Measurements from ENCODE around the gene VANGL2. TPM values are rescaled to one million over a fixed set of nuclear protein-coding genes. Genes with fewer than 3 reads are reported as not detected.

VANGL2 gene
- total and polyA plus RNA-seq, 2 of the 8 experiments (the other 6 are each of a cell fraction or from before 2014, with no cell fraction given): 62.5 to 118 TPM

GRCh38 chr1:160407839-160408801, 7.8 kb downstream of the VANGL2 start:
- Histone ChIP-seq H3K14ac (ENCODE audit: insufficient read length) (no peak overlapping the region), H3K36me3 (ENCODE audit: control insufficient read depth in 2 of 4, insufficient read depth in 4 of 4, low read length in 3 of 4) (0 out of 8 replicates have a peak, but pooled peaks cover 0 to 2% (median 0%) of the 10 kb centered on the region in 4 experiments), H3K4ac (replicated peaks; ENCODE audit: insufficient read length, low read depth, low read length) (no peak overlapping the region), H4K91ac (replicated peaks; ENCODE audit: insufficient read length, low read length) (peak overlapping the region; percentile 16), H4K5ac (ENCODE audit: insufficient read length, low read depth, low read length) (no peak overlapping the region), H2BK20ac (ENCODE audit: low read length) (no peak overlapping the region), H2BK15ac (ENCODE audit: low read length) (no peak overlapping the region; the same call in 1 of the 2 replicates), H3K4me3 (ENCODE audit: extremely low read depth in 1 of 4, insufficient read depth in 2 of 4, low read depth in 3 of 4, low read length in 4 of 4) (no peak overlapping the region), H3K4me1 (replicated peaks in 1 of 4; ENCODE audit: control insufficient read depth in 3 of 4, insufficient read depth in 4 of 4, low read length in 3 of 4) (peaks cover 16 to 37% (median 28%) of the 10 kb centered on the region in 4 experiments), H2BK12ac (ENCODE audit: low read depth, low read length) (no peak overlapping the region), H3K4me2 (ENCODE audit: insufficient read depth in 1 of 2, low read depth in 2 of 2, low read length in 2 of 2) (peak overlapping the region in 1 of 2 experiments; percentile 29; a peak in 2 of 4 replicates), H4K8ac (ENCODE audit: extremely low read depth, insufficient read depth, low read length) (no peak overlapping the region), H3K79me1 (ENCODE audit: low read depth, low read length) (peaks cover 31% of the 10 kb centered on the region), H2BK5ac (ENCODE audit: low read depth, low read length) (peak overlapping the region; percentile 27; the same call in 1 of the 2 replicates), H2AFZ (ENCODE audit: low read length) (no peak overlapping the region), H3K27me3 (replicated peaks in 1 of 4; ENCODE audit: control insufficient read depth in 3 of 4, extremely low read depth in 1 of 4, insufficient read depth in 3 of 4, low read length in 3 of 4) (no peaks in the 10 kb centered on the region), H3K23me2 (ENCODE audit: low read depth, low read length) (no peaks in the 10 kb centered on the region), H3K9ac (replicated peaks in 1 of 4; ENCODE audit: extremely low read depth in 1 of 4, low read depth in 3 of 4, low read length in 3 of 4) (no peak overlapping the region), H3K79me2 (ENCODE audit: control insufficient read depth in 1 of 2, insufficient read depth in 2 of 2, low read length in 2 of 2) (peaks cover 9 to 96% of the 10 kb centered on the region in 2 experiments), H3K56ac (replicated peaks; ENCODE audit: insufficient read length, low read depth, low read length) (no peak overlapping the region), H2BK120ac (replicated peaks; ENCODE audit: low read depth, low read length) (no peak overlapping the region), H4K20me1 (replicated peaks in 1 of 2; ENCODE audit: control insufficient read depth in 1 of 2, insufficient read depth in 2 of 2, low read length in 2 of 2) (peaks cover 5 to 15% of the 10 kb centered on the region in 2 experiments), H3K27ac (ENCODE audit: low read depth, low read length) (no peak overlapping the region), H2AK5ac (ENCODE audit: low read depth, low read length) (peak overlapping the region; percentile 20; the same call in 1 of the 2 replicates), H3K18ac (ENCODE audit: extremely low read depth, low read length) (peak overlapping the region; percentile 25; the same call in 1 of the 2 replicates), H3K23ac (ENCODE audit: insufficient read length) (no peak overlapping the region), H3K9me3 (ENCODE audit: insufficient read depth in 2 of 2, low read depth in 1 of 2, low read length in 1 of 2) (no peaks in the 10 kb centered on the region)
- ChIA-PET CTCF (ENCODE audit: partially characterized antibody) (interaction anchor here (0.7 to 8.5 kb wide), 14 partner anchors 8 to 544 kb away, joined by 3 to 70 read pairs (median 4); no protein-coding TSS in a partner anchor), POLR2A (ENCODE audit: partially characterized antibody) (interaction anchor here (0.7 to 1.9 kb wide), 7 partner anchors 11 to 123 kb away, joined by 3 to 8 read pairs (median 3); partner anchors contain the start of gene PEX19)
- TF ChIP-seq JUND (IDR thresholded peaks at IDR 0.05; ENCODE audit: low read length) (peak; percentile 71), NRF1 (IDR thresholded peaks at IDR 0.05; ENCODE audit: low read depth, low read length) (no peak), CREB1 (IDR thresholded peaks at IDR 0.05) (no peak)
- FAIRE-seq (no peak), DNase-seq (ENCODE audit: low read depth in 1 of 2, low spot score in 2 of 2) (peak in 1 of 2 experiments; percentile 40)
- 88% methylated on average over 12 of the region's 12 CpGs; no CpG with 5 or more reads in 1 of the 2 experiments for WGBS, 2 experiments (ENCODE audit: extremely low coverage in 1 of 2, insufficient coverage in 1 of 2, insufficient read length in 1 of 2, insufficient replicate concordance in 2 of 2, low coverage in 1 of 2, low lambda C conversion rate in 2 of 2, missing lambda C conversion rate in 1 of 2)
